SK-N-MC (cell line): Measurements from ENCODE around the gene ZFR.

Experiments used
- EZH2 ChIP-seq: fragments of 200-600 bp; sonication (generic); IDR thresholded peaks from one replicate; pipeline ENCODE4 v1.6.1; 2017; ENCODE audit warnings: antibody characterized with exemption
- POLR2AphosphoS5 ChIP-seq: IDR thresholded peaks from 2 replicates; pipeline ENCODE4 v1.6.1; 2012; ENCODE audit warnings: mild to moderate bottlenecking, low read depth, low read length, borderline replicate concordance

GRCh38 chr5:32365623-32366022, 78.9 kb downstream of the ZFR start:
- TF ChIP-seq POLR2AphosphoS5, result no peak
- no peak for TF ChIP-seq EZH2
